HG02973 (cell line): ENCODE data around the gene CFAP251.
"Not testable (repeated sequence)": the region's sequence is repeated elsewhere in the genome, so short reads cannot be mapped to it uniquely, and the experiment has no call there.

ENCODE experiments used
- ATAC-seq: cut with Tn5 transposase; IDR thresholded peaks from one replicate; pipeline ENCODE4 v1.9.1; 2021; ENCODE audit warnings: moderate library complexity; ENCODE audit not compliant: unreplicated experiment

The CFAP251 gene

GRCh38 chr12:121917950-121918678 is at the start of gene CFAP251:
TSS of gene CFAP251 (plus strand) at chr12:121918592. CDS start at chr12:121921306, 2,714 bp downstream.
- peak; percentile 91 for ATAC-seq

DNA sequence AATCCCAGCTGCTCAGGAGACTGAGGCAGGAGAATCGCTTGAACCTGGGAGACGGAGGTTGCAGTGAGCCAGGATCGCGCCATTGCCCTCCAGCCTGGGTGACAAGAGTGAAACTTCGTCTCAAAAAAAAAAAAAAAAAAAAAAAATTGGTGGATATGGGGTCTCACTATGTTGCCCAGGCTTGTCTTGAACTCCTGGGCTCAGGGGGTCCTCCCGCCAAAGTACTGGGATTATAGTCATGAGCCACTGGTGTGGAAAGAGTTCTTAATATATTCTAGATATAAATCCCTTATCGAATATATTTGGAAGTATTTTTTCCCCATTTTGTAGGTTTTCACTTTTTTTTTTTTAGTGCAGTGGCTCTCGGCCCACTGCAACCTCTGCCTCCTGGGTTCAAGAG is 49.2 kb upstream of the CFAP251 start:
- ATAC-seq, result not testable (repeated sequence)

- no peak for ATAC-seq
Observed at GRCh38 chr12:121871467-121871866, 46.9 kb upstream of the CFAP251 start.

DNA sequence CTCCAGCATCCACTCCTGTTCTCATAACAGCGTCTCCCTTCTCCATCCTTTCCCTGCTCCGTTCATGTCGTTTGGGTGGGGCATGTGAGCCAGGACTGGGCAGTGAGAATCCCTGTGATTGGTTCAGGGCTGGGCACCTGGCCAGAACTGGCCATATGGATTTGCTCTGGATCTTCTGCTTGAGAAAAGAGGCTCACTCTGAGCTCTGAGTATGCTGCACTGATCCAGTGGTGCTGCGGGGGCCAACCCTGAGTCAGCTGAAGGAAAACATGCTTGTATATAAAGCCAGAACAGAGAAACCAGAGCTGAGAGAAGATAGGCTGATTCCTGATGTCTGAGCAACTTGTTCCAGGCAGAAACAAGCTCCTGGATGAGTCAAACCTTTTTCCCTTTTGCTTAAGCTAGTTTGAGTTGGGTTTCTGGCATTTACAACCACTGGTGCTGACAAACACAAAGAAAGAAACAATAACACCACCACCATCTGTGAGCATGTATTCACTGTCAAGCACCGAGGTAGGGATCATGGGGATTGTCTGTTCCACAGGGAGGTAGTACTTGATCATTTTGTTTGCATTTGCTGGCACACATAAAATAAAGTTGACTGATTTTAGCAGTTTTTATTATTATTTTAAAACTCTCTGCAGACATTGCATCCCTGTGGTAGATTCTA is 45.7 kb upstream of the CFAP251 start:
- no peak for ATAC-seq

- no peak for ATAC-seq
Observed at GRCh38 chr12:121873216-121873569, 45.2 kb upstream of the CFAP251 start.

- no peak for ATAC-seq
Observed at GRCh38 chr12:121874071-121874470, 44.3 kb upstream of the CFAP251 start.

GRCh38 chr12:121875582-121875981 is 42.8 kb upstream of the CFAP251 start:
- no peak for ATAC-seq

DNA sequence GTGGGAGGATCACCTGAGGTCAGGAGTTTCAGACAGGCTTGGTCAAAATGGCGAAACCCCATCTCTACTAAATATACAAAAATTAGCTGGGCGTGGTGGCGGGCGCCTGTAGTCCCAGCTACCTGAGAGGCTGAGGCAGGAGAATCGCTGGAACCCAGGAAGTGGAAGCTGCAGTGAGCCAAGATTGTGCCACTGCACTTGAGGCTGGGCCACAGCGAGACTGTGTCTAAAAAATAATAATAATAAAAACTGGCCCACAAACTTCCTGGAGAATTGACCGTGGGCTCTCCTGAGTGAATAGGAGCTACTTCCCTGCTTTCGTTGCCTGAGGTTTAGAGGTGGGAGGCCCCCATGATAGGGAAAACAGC is 42.3 kb upstream of the CFAP251 start:
- not testable (repeated sequence) for ATAC-seq

DNA sequence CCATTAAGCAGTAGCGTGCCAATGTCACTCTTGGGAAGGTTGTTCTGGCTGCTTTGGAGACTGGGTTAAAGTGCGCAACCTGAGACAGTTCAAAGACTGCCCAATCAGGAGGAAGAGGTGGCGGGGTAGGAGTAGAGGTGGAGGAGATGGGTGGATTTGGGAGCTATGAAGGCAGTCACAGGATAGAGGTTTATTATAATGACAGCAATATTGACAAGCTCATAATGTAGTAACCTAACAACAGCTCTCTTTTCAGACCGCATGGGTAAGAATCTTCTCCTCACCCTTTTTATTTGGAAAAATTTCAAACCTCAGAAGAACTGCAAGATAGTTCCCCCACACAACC is 35.1 kb upstream of the CFAP251 start:
- no peak for ATAC-seq

GRCh38 chr12:121885129-121885528 is 33.3 kb upstream of the CFAP251 start:
- not testable (repeated sequence) for ATAC-seq

- ATAC-seq, result no peak
Observed at GRCh38 chr12:121888083-121888477, 30.3 kb upstream of the CFAP251 start.

GRCh38 chr12:121888478-121889273 is 29.7 kb upstream of the CFAP251 start, which contains the start of gene PSMD9:
TSS of gene PSMD9 (plus strand) at chr12:121888790. CDS start at chr12:121888857, 67 bp downstream.
- peak; percentile 91 for ATAC-seq

DNA sequence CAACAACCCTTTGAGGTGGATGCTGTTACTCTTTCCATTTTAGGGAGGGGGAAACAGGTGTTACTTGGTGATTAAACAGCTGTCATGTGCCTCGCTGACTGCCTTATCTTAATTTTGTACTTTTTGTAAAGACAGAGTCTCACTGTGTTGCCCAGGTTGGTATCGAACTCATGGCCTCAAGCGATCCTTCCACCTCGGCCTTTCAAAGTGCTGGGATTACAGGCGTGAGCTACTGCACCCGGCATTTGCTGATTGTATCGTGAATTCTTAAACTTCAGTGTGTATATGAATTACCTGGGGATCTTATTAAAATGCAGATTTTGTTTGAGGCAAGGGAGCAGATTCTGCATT is 29.1 kb upstream of the CFAP251 start:
- ATAC-seq, result no peak

DNA sequence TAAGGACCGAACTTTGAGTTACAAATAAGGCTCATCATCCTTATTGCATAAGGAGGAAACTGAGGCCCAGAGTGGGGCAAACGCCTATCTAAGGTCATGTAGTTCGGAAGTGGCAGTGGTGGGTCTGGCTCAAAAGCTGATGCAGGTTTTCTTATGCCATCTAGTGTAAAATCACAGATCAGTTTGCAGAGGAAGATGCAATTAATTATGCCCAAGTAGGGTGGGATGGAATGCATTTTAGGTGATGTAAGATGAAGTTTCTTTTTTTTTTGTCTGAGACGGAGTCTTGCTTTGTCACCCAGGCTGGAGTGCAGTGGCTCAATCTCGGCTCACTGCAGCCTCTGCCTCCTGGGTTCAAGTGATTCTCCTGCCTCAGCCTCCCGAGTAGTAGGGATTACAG is 28.7 kb upstream of the CFAP251 start:
- not testable (repeated sequence) for ATAC-seq

- ATAC-seq, result no peak
Observed at GRCh38 chr12:121892673-121893561, 25.5 kb upstream of the CFAP251 start.

- no peak for ATAC-seq
Observed at GRCh38 chr12:121893961-121894460, 24.4 kb upstream of the CFAP251 start.

- no peak for ATAC-seq
Observed at GRCh38 chr12:121894633-121895032, 23.8 kb upstream of the CFAP251 start.

GRCh38 chr12:121898287-121898686 is 20.1 kb upstream of the CFAP251 start:
- no peak for ATAC-seq

DNA sequence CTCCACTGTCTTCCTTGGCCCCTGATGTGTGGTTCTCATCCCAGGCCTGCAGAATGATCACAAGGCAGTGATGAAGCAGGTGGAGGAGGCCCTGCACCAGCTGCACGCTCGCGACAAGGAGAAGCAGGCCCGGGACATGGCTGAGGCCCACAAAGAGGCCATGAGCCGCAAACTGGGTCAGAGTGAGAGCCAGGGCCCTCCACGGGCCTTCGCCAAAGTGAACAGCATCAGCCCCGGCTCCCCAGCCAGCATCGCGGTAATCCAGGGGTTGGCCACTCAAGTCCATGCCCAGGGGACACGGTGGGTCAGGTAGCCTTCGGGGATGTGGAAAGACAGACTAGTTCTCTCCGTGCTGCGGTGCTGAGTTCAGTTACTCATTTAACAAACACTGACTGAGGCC is 18.8 kb upstream of the CFAP251 start:
- no peak for ATAC-seq

DNA sequence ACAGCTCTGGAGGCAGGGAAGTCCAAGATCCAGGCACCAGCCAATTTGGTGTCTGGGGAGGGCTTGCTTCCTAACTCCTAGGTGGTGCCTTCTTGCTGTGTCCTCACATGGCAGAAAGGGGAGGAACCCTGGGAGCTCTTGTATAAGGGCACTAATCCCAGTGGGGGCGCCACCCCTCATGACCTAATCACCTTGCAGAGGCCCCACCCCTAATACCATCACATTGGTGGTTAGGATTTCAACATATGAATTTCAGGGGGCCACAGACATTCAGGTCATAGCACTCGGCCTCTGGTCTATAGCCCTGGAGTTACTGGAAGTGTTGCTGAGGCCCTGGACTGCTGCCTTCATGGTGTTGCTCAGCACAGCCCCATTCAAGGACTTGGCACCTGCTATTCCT is 15.2 kb upstream of the CFAP251 start:
- no peak for ATAC-seq

DNA sequence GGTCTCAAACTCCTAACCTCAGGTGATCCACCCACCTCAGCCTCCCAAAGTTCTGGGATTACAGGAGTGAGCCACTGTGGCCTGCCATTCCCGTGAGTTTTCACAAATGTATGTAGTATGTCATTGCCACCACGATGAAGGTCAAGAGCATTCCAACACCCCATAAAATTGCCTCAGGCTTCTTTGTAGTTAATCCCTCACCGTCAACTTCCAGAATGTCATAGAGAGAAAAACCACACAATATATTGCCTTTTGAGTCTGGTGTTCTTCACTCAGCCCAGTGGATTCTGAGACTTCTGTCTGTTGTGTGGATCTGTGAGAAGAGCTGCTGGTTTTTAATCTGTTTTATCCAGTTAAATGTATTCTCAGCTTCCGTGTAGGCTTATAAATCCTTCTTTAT is 12.6 kb upstream of the CFAP251 start:
- ATAC-seq, result no peak
